AG20443 (cell line): ENCODE measurements around the gene RASGEF1C.

ENCODE experiments used
- DNase-seq: peaks from one replicate; pipeline ENCODE4 v3.0.0; 2012; ENCODE audit warnings: low spot score, mixed read lengths

RASGEF1C gene

GRCh38 chr5:180081481-180081880 is 127.5 kb downstream of the RASGEF1C start:
- DNase-seq = no peak

GRCh38 chr5:180080486-180081280 is 128.3 kb downstream of the RASGEF1C start:
- no peak for DNase-seq

GRCh38 chr5:180079702-180080466 is 129.1 kb downstream of the RASGEF1C start:
- DNase-seq = no peak

DNA sequence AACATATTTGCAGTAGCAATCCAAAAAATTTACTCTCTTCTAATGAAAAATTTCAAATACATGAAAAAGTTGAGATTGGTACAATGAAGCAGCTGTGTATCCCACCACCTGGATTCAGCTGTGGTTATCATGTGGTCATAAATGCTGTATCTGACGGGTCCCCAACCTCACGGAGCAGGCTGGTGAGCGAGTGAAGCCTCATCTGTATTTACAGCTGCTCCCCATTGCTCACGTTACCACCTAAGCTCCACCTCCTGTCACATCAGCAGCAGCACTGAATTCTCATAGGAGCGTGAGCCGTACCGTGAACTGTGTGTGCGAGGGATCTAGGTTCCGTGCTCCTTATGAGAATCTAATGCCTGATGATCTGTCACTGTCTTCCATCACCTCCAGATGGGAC is 130.7 kb downstream of the RASGEF1C start:
- no peak for DNase-seq

GRCh38 chr5:180077594-180078284 is 131.3 kb downstream of the RASGEF1C start:
- DNase-seq = no peak

DNA sequence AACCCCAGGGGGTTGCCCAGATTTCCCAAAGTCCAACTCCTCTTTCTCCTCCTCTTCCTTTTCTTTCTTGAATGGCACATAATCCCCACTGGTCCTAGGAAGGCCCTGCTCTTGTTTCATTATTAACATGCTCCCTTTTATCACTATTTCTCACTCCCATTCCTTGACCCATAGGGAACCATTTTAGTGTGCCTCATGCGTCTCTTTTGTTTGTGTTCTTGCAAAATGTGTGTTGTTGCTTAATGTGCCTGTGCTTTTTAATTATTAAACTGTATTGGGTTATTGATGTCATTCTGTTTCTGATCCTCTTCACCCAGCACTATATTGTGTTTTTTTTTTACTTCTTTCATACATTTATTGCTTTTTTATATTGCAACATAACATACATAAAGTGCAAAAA is 133.3 kb downstream of the RASGEF1C start:
- DNase-seq = no peak

DNA sequence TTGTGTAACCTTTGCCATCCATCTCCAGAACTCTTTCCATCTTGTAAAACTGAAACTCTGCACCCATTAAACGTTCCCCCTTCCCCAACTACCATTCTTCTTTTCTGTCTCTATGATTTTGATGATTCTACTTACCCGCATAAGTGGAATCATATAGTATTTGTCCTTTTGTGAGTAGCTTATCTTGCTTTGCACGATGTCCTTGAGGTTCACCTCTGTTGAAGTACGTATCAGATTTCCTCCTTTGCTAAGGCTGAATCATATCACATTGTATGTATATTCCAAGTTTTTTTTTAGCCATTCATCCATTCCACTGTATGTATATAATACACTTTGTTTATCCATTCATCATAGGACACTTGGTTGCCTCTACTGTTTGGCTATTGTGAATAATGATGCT is 134.5 kb downstream of the RASGEF1C start:
- DNase-seq = no peak

- no peak for DNase-seq
These were observed 136.5 kb downstream of the RASGEF1C start for GRCh38 chr5:180072556-180072955.

- no peak for DNase-seq
These were observed 136.8 kb downstream of the RASGEF1C start for GRCh38 chr5:180072256-180072548.

DNA sequence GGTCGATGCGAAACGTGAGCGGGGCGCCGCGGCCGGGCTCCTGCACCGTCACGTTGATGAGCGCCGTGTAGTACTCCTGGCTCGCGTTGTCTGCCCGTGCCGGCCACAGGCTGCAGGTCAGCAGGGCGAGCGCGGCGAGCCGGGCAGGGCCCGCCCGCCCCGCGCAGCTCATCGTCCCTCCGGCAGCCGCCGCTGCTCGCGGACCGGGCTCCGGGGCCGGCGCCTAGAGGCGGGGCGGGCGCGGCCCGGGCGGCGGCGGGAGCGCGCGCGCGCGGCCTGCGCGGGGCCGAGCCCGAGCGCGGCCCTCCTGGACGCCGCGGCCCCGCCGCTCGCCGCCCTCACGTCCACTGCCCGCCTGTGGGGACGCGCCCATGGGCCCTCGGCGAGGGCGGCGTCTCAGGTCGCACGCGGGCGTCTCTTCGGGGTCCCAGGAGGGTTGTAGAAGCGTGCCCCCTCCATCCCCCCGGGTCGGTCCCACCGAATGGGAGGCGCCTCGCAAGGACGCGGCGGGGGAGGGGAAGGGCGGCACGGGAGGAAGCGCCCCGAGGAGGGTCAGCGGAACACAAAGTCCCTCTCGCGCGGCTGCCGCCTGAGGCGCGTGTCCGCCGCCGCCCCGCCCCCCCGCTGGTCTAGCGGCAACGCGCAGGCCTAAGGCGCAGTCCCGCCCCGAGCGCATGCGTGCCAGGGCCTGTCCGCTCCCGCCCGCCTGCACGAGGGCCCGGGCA is 137.3 kb downstream of the RASGEF1C start, which contains the start of gene RNF130:
TSS of gene RNF130 (minus strand) at position 229 of the 725 bp plus-strand sequence. CDS start at position 172, 57 bp downstream.
- peak; percentile 100 for DNase-seq

GRCh38 chr5:180070756-180071530 is 138.1 kb downstream of the RASGEF1C start:
- DNase-seq = peak; percentile 60

- DNase-seq = no peak
These were observed 139.3 kb downstream of the RASGEF1C start for GRCh38 chr5:180069589-180070247.

GRCh38 chr5:180068519-180069090 is 140.4 kb downstream of the RASGEF1C start:
- DNase-seq = no peak

DNA sequence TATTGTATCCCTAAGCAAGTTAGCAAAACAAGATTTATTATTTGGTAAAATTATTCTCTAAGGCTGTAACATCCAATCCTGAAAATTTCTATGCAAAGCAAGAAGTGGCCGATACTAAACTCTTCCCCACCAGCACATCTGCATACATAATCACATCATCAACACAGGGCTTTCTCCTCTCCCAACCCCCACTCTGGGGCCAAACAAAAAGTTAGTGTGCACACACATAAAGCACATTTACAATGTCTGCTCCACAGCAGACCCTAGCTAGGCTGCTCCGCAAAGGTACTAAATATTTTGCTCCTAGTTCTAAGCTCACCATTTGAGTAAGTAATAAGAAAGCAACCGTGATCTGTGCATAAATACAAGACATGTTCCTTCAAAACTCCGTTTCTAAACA is 141.0 kb downstream of the RASGEF1C start:
- no peak for DNase-seq

GRCh38 chr5:180060192-180060591 is 148.8 kb downstream of the RASGEF1C start:
- no peak for DNase-seq

- no peak for DNase-seq
These were observed 149.7 kb downstream of the RASGEF1C start for GRCh38 chr5:180059326-180059725.

- DNase-seq = no peak
These were observed 152.9 kb downstream of the RASGEF1C start for GRCh38 chr5:180056153-180056552.

DNA sequence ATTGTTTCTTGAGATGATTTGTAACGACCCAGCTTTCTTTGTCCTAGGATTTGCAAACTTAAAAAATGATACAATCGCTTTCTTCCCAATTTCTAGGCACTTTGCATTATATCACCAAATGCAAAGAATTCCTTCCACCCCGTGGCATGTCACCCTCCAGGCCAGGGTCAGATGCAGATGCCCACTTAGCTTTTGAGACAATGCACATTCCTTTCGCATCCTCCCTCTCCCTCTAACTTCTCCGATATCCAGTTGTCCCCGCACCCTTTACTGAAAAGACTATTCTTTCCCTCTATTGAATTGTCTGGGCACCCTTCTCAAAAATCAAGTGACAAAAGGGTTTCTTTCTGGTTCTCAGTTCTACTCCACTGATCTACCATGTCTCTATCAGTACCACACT is 154.8 kb downstream of the RASGEF1C start:
- no peak for DNase-seq

DNA sequence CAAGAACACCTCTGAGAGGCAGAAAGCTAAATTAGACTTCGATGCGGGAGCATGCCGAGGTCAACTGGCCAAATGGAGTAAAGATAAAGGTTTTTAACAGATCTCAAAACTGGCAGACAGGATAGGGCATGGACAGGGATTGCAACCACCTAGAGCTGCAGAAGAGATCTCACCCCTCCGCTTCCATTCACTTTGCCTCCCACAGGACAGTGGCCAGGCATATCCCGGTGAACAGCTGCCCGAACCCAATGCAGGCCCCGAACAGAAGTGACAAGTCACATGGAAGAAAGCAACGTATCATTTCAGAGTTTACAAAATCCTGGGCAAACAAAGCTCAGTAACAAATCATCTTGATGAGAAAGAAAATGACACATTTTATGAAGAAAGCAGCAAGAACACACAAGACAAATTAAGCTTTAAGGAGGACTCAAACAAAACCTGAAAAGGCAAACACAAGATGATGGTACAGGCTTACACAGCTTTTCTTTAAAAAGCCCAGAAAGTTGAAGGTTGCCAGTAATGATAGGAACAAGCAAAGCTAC is 155.9 kb downstream of the RASGEF1C start:
- DNase-seq = no peak

DNA sequence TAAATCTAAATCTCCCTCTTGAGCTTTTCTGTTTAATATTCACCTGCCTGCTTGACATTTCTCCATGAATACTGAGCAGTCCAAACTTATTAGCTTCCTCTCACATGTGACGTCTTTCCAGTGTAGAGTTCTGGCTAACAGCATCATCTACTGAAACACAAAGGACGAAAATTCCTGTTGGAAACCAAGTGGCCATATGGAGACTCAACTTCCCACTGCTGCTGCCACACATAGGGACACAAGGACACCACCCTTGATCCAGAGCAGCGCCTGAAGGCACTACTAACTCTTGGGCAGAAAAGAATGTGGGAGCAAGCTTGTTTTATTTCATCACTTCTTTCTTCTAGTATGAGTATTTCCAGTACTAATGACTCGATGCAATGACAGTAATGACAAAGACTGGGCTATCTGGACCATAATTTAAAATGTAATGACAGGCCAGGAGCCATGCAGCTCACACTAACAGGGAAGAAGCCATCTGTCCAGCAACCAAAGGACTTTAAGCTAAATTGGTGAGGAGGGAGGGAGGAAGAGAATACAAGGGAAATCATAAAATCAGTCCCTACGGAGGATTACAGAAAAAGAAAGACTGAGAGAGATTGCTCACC is 156.7 kb downstream of the RASGEF1C start:
- no peak for DNase-seq
